Fibroblast of skin of left quadriceps (primary cell): ENCODE results near the gene HOXA10.

Experiments used
- DNase-seq, 2 experiments: peaks; one replicate each; pipeline ENCODE4 v3.0.0-alpha.2; 2013; ENCODE audit warnings: low read depth in 2 of 2

Gene HOXA10

DNA sequence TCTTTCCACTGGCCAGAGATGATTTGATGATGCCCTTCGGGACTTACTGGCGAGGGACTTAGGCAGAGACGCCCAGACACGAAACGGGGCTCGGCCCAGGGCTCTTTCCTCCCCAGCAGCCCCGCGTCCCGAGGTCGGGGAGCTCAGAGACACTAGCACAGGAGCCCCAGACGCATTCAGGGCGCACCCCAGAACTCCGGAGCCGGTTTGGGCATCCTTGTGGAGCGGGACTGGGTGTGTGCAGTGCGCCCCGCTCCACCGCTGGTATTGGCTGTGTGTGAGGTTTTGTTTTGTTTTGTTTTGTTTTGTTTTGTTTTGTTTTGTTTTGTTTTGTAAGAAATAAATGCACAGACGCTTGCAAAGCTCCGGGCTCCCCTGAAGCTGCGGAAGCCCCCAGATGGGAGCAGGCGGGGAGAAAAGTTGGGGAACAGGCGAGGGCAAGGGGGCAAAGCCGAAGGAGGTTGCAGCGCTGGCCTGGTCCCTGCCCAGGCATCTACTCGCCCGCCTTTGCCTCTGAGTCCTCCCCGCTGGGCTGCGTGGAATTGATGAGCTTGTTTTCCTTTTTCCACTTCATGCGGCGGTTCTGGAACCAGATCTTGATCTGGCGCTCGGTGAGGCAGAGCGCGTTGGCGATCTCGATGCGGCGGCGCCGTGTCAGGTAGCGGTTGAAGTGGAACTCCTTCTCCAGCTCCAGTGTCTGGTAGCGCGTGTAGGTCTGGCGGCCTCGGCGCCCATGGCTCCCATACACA, 28.8 kb downstream of the HOXA10 start:
- no peak for DNase-seq

DNA sequence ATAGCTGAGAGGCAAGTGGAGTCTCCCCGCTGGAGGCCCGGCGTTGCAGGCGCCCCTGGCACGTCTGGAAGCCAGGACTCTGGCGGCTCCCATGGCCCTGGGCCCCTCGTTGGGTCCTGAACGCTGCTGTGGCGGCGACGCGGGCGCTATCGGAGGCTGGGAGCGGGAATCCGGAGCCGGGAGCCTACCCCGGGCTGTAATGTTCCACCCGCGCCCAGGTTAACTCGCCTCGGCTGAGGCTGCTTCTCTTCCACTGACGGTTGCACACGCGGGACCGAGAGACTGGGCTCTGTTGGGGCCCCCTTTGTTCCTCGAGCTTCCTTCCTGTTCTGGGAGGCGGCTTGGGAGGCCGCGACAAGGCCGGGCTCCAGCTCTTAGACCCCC, 29.3 kb downstream of the HOXA10 start:
- DNase-seq: no peak

GRCh38 chr7:27143950-27144780, 30.0 kb downstream of the HOXA10 start:
- DNase-seq: no peak

DNA sequence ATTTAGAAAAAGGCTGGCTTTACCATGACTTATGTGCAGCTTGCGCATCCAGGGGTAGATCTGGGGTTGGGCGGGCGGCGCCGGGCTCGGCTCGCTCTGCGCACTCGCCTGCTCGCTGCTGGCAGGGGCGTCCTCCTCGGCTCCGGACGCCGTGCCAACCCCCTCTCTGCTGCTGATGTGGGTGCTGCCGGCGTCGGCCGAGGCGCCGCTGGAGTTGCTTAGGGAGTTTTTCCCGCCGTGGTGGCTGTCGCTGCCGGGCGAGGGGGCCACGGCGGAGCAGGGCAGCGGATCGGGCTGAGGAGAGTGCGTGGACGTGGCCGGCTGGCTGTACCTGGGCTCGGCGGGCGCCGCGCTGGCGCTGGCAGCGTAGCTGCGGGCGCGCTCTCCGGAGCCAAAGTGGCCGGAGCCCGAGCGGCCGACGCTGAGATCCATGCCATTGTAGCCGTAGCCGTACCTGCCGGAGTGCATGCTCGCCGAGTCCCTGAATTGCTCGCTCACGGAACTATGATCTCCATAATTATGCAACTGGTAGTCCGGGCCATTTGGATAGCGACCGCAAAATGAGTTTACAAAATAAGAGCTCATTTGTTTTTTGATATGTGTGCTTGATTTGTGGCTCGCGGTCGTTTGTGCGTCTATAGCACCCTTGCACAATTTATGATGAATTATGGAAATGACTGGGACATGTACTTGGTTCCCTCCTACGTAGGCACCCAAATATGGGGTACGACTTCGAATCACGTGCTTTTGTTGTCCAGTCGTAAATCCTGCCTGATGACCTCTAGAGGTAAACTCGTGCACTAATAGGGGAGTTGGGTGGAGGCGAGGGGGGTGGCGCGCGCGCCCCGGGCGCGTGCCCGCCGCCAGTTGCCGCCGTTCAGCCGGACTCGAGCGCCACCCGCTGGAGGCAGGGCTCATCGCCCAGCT, 30.8 kb downstream of the HOXA10 start, which contains the start of gene HOXA5:
HOXA5 (minus strand) TSS at position 659 of the 927 bp plus-strand sequence; CDS start at position 585, 74 bp downstream.
- DNase-seq: no peak

GRCh38 chr7:27142580-27143022, 31.5 kb downstream of the HOXA10 start:
- DNase-seq: no peak

DNA sequence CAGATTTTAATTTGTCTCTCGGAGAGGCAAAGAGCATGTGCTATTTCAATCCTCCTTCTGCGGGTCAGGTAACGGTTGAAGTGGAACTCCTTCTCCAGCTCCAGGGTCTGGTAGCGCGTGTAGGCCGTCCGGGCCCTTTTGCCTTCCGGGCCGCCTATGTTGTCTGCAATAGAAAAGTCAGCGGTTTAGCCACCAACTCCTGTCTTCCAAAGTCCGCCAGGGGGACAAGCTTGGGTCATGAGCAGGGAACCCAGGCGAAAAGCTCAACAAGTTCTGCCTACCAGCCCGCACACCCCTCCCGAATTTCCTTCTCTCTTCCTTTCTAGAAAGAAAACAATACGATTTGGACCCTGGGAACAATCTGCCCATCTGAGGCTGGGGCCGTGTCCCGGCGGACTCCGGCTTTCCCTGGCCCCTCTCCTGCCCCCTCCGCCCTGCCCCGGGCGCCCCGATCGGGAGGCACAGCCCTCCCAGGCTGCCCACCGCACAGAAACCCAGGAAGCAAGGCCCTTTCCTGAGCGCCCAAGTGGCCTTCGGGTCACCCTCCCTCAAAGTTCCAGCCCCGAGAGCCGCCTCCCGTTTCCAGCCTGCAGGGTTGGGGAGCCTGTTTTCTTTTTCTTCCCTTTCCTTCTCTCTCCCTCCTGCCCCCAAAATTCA, 32.1 kb downstream of the HOXA10 start:
- no peak for DNase-seq

GRCh38 chr7:27141137-27141922, 32.8 kb downstream of the HOXA10 start:
- no peak for DNase-seq

- DNase-seq: no peak
Observed at GRCh38 chr7:27140126-27140857, 33.8 kb downstream of the HOXA10 start.

- no peak for DNase-seq
Observed at GRCh38 chr7:27139334-27140125, 34.6 kb downstream of the HOXA10 start.

DNA sequence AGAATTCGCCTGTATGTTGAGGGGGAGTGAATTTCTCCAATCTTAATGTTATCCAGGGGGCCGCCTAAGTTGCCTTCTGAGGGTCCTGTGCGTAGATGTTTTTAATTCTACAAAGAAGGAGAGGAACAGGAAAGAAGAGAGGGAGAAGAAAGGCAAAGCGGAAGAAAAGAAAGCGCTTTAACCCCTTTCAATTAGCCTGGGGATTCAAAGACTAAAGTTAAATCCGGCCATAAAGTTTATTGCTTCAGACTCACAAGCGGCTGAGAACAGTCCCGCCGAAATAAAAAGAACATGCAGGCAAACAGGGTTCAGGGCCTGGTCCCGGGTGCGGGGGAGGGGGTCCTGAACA, 35.2 kb downstream of the HOXA10 start:
- DNase-seq: no peak

GRCh38 chr7:27138472-27138871, 35.6 kb downstream of the HOXA10 start:
- no peak for DNase-seq

GRCh38 chr7:27137640-27138315, 36.3 kb downstream of the HOXA10 start:
- no peak for DNase-seq

DNA sequence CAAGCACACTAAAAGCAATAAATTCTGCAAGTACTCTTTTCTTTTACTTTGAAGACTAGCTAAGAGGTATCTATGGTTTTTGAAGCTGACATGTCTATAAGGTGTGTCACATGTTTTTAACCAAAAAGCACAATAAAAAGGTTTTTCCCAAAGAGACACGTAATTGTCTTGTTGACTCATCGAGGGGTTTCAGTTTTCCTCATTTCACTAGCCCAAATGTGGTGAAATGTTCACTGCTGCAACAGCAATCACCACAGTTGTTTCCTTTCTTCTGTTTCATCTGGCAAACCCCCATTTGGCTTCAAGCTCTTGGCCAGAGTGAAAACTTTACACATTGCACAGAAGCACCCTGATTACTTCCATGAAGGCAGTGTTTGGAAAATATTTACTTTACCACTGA, 39.7 kb downstream of the HOXA10 start:
- DNase-seq: peak; percentile 74 to 80

GRCh38 chr7:27133409-27134231, 40.5 kb downstream of the HOXA10 start:
- DNase-seq: no peak

DNA sequence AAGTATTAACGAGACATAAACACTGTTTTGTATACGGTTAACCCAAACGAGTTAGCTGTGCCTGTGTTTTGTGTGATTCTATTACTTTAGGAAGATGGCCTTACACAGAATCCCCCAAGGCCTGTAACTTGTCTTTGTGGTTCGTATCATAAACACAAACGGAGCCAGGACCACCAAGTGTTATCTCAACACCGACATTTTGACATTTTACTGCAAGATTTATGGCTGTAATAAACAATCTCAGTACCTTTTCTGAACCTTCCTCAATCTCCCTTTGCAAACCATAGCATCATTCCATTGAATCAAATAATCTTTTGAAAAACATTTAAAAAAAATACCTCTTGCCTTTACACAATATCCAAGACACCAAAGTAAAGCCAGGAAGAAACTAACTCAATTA, 41.1 kb downstream of the HOXA10 start:
- DNase-seq: no peak

GRCh38 chr7:27132214-27132613, 41.9 kb downstream of the HOXA10 start:
- DNase-seq: no peak

- DNase-seq: no peak
Observed at GRCh38 chr7:27131390-27131819, 42.7 kb downstream of the HOXA10 start.
